MM.1S (cell line): ENCODE results near the gene PRCD.

Experiments used
- CTCF ChIP-seq: fragments of 300-600 bp; sonication (generic); IDR thresholded peaks from 2 replicates; pipeline ENCODE4 v1.5.1; 2016; ENCODE audit warnings: antibody characterized with exemption, low read length, mixed read lengths
- EZH2 ChIP-seq: fragments of 300-600 bp; sonication (generic); optimal IDR thresholded peaks from 2 replicates; pipeline ENCODE3; 2017; ENCODE audit warnings: low read depth, mild to moderate bottlenecking, antibody characterized with exemption, low read length, mixed read lengths

GRCh38 chr17:76535788-76536510, 3.9 kb upstream of the PRCD start:
- TF ChIP-seq EZH2 = no peak
- no peak for TF ChIP-seq CTCF
